CD4-positive, alpha-beta T cell treated with Interleukin-4 for 4 hours (primary cell): ENCODE measurements around the gene MEFV.
"Not testable (repeated sequence)": the region's sequence is repeated elsewhere in the genome, so short reads cannot be mapped to it uniquely, and the experiment has no call there.

Experiments
- DNase-seq: peaks from one replicate; pipeline ENCODE4 v3.0.0-alpha.2; 2020

MEFV gene

GRCh38 chr16:3256146-3256865, at the start of gene MEFV:
Gene MEFV, minus strand, starts transcription at chr16:3256633. Its CDS starts 46 bp downstream, at chr16:3256587.
- DNase-seq = peak; percentile 18

GRCh38 chr16:3306078-3306477, 49.6 kb upstream of the MEFV start:
- no peak for DNase-seq

GRCh38 chr16:3305109-3306068, 49.0 kb upstream of the MEFV start, which contains the start of the genes TIGD7 and ZNF75A:
Gene TIGD7, minus strand, starts transcription at chr16:3305430. Its CDS starts 4,816 bp downstream, at chr16:3300614.
Gene ZNF75A, plus strand, starts transcription at chr16:3305497. Its CDS starts 2,932 bp downstream, at chr16:3308429.
- peak; percentile 89 for DNase-seq

- DNase-seq = no peak
Measured at GRCh38 chr16:3304370-3304769, 47.9 kb upstream of the MEFV start.

- DNase-seq = no peak
Measured at GRCh38 chr16:3295783-3296182, 39.4 kb upstream of the MEFV start.

- DNase-seq = no peak
Measured at GRCh38 chr16:3295209-3295608, 38.8 kb upstream of the MEFV start.

GRCh38 chr16:3292604-3293003, 36.2 kb upstream of the MEFV start:
- no peak for DNase-seq

- no peak for DNase-seq
Measured at GRCh38 chr16:3289998-3290673, 33.7 kb upstream of the MEFV start.

GRCh38 chr16:3285131-3285530, 28.7 kb upstream of the MEFV start:
- no peak for DNase-seq

- no peak for DNase-seq
Measured at GRCh38 chr16:3283543-3284447, 27.4 kb upstream of the MEFV start.

GRCh38 chr16:3282730-3283542, 26.5 kb upstream of the MEFV start, which contains the start of gene ZNF263:
Gene ZNF263, plus strand, starts transcription at chr16:3283491. Its CDS starts 328 bp downstream, at chr16:3283819.
- peak; percentile 96 for DNase-seq

GRCh38 chr16:3282103-3282729, 25.8 kb upstream of the MEFV start:
- no peak for DNase-seq

- no peak for DNase-seq
Measured at GRCh38 chr16:3281222-3281820, 24.9 kb upstream of the MEFV start.

- DNase-seq = no peak
Measured at GRCh38 chr16:3276679-3277078, 20.2 kb upstream of the MEFV start.

- DNase-seq = no peak
Measured at GRCh38 chr16:3274947-3275346, 18.5 kb upstream of the MEFV start.

- no peak for DNase-seq
Measured at GRCh38 chr16:3274490-3274889, 18.1 kb upstream of the MEFV start.

GRCh38 chr16:3271281-3271680, 14.8 kb upstream of the MEFV start:
- DNase-seq = not testable (repeated sequence)

GRCh38 chr16:3270718-3271117, 14.3 kb upstream of the MEFV start:
- DNase-seq = not testable (repeated sequence)

GRCh38 chr16:3268294-3268693, 11.9 kb upstream of the MEFV start:
- no peak for DNase-seq
